Tibial nerve (tissue), 4 donors: ENCODE results near the gene KDM4B.

Experiments
- EP300 ChIP-seq, 2 donors: sonication (generic); formaldehyde crosslinking; IDR thresholded peaks; one replicate each; pipeline ENCODE4 v1.6.1; 2017; ENCODE audit warnings: antibody characterized with exemption in 2 of 2, mild to moderate bottlenecking in 1 of 2
- POLR2A ChIP-seq, 2 donors: fragments of 450-650 bp; IDR thresholded peaks; one replicate each; pipeline ENCODE4 v1.6.1; 2017; ENCODE audit warnings: antibody characterized with exemption in 2 of 2, mild to moderate bottlenecking in 2 of 2, moderate library complexity in 2 of 2
- TF ChIP-seq, protein P1 (sequence below), 5 experiments: fragments of 200-600 bp in 3 of 5; fragments of 450-650 bp in 2 of 5; sonication (generic) in 3 of 5; IDR thresholded peaks; one replicate each; pipeline ENCODE4 v1.5.1; 2016 to 2019; ENCODE audit warnings: antibody characterized with exemption in 5 of 5, mild to moderate bottlenecking in 3 of 5, moderate library complexity in 2 of 5

DNA sequence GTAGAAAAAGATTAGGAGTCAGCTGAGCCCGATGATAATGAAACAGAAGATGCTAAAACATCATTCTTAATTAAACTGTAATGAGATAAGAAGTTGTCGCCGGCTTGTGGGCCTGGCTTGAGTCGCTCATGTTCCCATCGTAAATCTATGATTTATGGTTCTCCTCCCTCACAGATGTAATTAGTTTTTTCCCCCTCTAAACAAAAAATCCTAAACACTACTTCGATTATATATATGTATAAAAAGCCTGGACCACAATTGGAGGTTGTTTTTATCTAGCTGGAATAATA is 220.3 kb downstream of the KDM4B start:
- TF ChIP-seq POLR2A (IDR thresholded peaks at IDR 0.05) (no peak), EP300 (IDR thresholded peaks at IDR 0.05) (no peak)
- TF ChIP-seq, protein P1, sequence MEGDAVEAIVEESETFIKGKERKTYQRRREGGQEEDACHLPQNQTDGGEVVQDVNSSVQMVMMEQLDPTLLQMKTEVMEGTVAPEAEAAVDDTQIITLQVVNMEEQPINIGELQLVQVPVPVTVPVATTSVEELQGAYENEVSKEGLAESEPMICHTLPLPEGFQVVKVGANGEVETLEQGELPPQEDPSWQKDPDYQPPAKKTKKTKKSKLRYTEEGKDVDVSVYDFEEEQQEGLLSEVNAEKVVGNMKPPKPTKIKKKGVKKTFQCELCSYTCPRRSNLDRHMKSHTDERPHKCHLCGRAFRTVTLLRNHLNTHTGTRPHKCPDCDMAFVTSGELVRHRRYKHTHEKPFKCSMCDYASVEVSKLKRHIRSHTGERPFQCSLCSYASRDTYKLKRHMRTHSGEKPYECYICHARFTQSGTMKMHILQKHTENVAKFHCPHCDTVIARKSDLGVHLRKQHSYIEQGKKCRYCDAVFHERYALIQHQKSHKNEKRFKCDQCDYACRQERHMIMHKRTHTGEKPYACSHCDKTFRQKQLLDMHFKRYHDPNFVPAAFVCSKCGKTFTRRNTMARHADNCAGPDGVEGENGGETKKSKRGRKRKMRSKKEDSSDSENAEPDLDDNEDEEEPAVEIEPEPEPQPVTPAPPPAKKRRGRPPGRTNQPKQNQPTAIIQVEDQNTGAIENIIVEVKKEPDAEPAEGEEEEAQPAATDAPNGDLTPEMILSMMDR (IDR thresholded peaks at IDR 0.05) = no peak
